PFSK-1 (cell line): Measurements from ENCODE around the gene SIDT2.

Experiments used
- POLR2AphosphoS5 ChIP-seq: IDR thresholded peaks from 2 replicates; pipeline ENCODE4 v1.6.1; 2012; ENCODE audit warnings: low read depth, mild to moderate bottlenecking, control low read depth, low read length, moderate library complexity
- TAF1 ChIP-seq: IDR thresholded peaks from 2 replicates; pipeline ENCODE4 v1.6.1; 2012; ENCODE audit warnings: low read length, control low read depth, borderline replicate concordance; ENCODE audit not compliant: insufficient read depth
- TF ChIP-seq, protein P1 (sequence below), 2 experiments: IDR thresholded peaks; 2 replicates each; pipeline versions ENCODE4 v1.6.1 to v1.8.0; 2011 to 2012; ENCODE audit warnings: low read depth in 2 of 2, low read length in 2 of 2, control low read depth in 1 of 2, inconsistent platforms in 1 of 2, mild to moderate bottlenecking in 1 of 2, moderate library complexity in 1 of 2; ENCODE audit not compliant: insufficient read depth in 1 of 2

DNA sequence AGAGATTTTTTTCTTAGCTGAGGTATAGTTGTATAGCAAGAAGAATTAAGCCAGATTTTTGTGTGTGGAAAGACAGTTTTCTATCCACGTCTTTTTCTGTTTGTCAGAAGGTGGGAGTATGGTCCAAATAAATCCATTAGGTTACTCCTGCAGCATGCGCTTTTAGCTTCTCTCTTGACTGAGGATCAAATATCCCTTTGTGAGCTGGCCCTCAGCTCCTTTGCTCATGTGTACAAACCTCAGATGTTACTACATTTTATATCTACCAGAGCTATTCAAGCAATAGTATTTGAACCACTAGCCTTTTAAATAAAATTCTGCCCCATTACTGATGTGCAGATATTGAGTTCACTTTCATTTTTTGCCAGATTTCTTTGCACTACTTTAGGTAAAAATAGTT, 8.8 kb upstream of the SIDT2 start:
- no peak for TF ChIP-seq POLR2AphosphoS5
- TF ChIP-seq, protein P1, sequence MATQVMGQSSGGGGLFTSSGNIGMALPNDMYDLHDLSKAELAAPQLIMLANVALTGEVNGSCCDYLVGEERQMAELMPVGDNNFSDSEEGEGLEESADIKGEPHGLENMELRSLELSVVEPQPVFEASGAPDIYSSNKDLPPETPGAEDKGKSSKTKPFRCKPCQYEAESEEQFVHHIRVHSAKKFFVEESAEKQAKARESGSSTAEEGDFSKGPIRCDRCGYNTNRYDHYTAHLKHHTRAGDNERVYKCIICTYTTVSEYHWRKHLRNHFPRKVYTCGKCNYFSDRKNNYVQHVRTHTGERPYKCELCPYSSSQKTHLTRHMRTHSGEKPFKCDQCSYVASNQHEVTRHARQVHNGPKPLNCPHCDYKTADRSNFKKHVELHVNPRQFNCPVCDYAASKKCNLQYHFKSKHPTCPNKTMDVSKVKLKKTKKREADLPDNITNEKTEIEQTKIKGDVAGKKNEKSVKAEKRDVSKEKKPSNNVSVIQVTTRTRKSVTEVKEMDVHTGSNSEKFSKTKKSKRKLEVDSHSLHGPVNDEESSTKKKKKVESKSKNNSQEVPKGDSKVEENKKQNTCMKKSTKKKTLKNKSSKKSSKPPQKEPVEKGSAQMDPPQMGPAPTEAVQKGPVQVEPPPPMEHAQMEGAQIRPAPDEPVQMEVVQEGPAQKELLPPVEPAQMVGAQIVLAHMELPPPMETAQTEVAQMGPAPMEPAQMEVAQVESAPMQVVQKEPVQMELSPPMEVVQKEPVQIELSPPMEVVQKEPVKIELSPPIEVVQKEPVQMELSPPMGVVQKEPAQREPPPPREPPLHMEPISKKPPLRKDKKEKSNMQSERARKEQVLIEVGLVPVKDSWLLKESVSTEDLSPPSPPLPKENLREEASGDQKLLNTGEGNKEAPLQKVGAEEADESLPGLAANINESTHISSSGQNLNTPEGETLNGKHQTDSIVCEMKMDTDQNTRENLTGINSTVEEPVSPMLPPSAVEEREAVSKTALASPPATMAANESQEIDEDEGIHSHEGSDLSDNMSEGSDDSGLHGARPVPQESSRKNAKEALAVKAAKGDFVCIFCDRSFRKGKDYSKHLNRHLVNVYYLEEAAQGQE (IDR thresholded peaks at IDR 0.05; ENCODE audit: insufficient read depth in 1 of 2, low read depth in 2 of 2, low read length in 2 of 2) = no peak
- TF ChIP-seq TAF1 = no peak
